NCI-H2227 (cell line): Measurements from ENCODE around the gene TRPV5.

ENCODE experiments used
- DNase-seq: peaks from one replicate; lab custom pipeline; 2025; ENCODE audit not compliant: unreplicated experiment; lab: John Stamatoyannopoulos, UW

The TRPV5 gene

DNA sequence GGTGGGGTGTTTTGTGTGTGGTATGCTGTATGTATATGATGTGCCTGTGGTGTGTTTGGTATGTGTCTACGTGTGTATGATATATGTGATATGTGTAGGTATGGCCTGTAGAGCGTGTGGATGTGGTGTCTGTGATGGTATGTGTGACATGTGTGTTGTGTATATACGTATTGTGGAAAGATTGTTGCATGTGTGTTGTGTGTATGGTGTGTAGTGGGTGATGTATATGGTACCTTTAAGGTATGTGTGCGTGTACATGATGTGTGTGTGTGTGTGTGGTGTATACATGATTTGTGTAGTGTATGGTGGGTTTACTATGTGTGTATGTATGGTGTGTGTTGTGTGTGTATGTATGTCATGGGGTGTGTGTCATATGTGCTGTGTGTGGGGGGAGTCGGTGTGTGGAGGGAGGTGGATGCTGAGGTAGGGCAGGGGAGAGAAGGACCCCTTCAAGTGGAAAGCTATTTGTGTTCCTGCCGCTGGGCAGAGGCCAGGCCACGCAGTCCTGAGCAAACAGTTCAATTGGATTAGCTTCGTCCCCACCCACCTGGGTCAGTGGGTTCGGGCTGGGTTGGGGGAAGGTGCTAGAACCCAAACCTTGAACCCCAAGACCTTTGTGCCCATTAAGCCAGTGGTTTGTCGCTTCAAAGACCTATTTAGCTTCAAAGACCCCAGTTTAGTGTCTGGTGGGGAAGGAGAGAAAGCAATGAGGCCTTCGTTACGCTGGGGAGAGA lies 46.1 kb downstream of the TRPV5 start:
- no peak for DNase-seq

DNA sequence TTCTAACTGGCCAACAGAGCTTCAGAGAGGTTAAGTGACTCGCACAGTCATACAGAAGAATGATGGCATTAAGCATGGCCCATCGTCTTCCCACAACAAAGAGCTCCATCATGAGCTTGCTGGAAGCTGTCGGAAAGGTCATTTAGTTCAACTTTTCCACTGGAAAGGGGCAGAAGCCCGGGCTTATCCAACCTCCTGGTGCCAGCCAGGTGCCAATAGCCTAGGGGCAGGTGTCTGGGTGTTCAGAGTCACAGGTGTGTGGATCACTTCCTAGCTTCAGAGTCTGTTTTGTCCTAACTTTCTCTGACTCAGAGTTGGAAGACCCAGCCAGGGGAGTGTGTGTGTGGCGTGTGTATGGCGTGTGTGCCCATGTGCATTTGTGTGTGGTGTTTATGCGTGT lies 46.7 kb downstream of the TRPV5 start:
- DNase-seq: no peak

DNA sequence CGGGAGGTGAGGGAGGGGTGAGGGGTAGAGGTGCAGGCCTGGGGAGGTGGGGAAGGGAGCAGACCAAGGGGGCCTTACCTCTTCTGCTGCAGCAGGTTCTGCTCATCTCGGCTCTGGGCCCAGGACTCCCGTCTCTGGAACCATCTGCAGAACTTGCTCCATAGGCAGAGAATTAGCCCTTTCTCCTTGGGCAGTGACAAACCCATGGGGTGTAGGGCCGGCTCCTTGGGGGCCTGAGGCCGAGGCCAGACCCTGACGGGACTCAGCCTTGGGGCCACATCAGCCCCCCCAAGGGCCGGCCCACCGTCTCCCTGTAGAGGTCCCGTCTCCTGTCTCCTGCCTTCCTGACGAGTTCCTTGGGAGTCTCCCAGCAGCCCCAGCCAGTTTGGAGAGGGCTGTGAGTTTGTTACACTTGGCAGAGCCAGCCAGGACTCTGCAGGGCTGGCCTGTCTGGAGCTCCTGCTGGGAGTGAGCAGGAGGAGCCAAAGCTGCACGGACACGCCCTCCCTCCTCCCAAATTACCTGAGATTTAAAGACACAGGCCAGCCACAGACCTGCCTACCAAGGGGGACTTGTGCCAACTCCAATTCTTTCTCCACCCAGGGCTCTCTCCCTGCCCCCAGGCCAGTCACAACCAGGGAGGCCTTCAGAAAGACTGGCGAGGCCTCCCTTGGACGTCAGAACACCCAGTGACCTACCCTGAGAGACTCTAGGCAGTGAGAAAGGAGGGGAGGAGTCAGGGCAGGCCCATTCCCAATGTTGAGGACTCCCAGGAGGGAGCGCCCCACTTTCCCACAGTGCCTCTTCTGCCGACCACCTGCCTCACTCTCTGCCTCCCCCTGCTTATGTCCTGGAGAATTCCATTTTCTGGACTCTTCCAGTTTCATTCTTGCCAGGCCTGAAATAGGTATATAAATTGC lies 48.0 kb downstream of the TRPV5 start, which contains the start of gene TRPV6:
TRPV6 (minus strand) TSS at position 435 of the 920 bp plus-strand sequence.
- no peak for DNase-seq

GRCh38 chr7:142884286-142884640 lies 49.3 kb downstream of the TRPV5 start:
- no peak for DNase-seq

DNA sequence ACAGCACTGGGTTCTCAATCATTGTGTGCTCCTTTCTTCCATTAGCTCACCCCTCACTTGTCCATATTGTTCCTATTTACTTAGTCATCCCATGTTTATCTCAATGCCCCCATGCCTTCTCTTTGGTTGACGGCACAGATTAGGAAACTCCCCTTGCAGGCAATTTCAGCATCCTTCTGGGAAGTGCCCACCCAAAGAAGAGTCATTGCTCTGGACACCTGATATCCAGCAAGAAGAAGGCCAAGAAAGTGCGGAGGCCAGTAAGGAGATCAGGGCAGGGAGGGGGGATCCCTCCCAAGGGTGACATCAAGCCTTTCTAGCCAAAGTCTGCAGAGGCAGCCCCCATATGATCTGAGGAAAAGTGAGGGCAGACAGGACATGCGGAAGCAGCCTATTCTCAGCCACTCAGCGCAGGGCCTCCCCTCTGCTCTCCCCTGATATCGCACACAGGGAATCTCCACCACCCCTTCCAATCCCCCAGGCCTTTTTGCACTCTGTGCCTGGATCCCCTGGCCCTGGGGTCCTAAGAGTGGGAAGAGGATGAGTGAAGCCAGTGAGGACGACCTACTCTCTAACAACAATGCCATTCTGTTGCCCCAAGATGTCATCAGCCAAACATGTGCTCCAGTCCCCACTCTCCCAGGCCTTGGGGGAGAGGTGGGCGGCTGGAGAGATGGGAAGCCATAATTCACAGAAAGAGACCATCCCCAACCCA lies 49.8 kb downstream of the TRPV5 start:
- DNase-seq: no peak

DNA sequence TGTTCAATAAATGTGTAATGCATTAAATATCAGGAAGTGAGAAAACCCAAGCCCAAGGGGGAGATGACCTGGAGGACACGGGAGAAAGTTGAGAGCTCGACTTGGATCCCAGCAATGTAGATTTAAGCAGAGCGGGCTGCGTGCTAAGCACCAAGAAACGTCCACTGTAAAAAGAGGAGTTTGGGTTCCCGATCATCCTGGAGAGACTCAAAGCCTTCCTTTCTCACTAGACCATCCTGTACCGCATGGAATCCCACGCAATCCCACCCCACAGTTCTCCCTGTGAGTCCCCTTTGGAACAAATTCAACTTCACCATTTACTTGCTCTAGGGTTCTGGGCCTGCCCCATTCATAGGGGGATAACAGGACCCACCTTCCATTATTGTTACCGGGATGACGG lies 50.4 kb downstream of the TRPV5 start:
- DNase-seq: no peak

GRCh38 chr7:142882338-142882678 lies 51.2 kb downstream of the TRPV5 start:
- no peak for DNase-seq

DNA sequence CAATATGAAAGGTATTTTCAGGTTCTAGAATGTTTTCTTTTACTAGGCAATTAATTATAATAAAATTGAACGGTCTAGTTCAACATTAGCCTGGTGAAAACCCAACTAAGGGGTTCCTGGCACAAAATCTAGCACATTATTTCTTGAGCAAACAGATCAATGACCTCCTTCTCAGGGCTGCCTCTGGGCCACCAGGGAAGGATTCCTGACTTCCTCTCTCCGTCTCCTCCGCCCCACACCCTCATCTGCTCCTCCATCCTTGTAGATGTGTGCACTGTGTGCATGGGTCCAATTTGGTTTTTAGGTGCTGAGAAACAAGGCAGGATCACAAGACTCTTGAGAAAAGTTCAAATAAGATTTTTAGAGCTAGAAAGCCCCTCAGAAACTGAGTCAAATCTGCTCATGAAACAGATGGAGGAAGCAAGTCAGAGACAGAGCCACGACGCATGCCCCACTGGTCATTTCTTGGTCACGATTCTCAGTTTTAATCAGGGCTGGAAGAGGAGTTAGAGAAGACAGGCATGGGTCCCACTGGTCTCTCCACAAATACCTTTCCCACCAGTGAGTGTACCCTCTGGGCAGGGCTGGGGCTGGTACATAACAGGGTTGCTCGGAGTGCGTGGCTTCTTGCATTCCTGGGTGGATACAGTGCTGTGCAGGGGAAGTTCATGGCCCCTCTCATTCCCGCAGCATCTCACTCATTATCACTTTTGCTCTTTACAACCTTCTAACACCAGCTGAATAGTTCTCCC lies 51.8 kb downstream of the TRPV5 start:
- DNase-seq: no peak

DNA sequence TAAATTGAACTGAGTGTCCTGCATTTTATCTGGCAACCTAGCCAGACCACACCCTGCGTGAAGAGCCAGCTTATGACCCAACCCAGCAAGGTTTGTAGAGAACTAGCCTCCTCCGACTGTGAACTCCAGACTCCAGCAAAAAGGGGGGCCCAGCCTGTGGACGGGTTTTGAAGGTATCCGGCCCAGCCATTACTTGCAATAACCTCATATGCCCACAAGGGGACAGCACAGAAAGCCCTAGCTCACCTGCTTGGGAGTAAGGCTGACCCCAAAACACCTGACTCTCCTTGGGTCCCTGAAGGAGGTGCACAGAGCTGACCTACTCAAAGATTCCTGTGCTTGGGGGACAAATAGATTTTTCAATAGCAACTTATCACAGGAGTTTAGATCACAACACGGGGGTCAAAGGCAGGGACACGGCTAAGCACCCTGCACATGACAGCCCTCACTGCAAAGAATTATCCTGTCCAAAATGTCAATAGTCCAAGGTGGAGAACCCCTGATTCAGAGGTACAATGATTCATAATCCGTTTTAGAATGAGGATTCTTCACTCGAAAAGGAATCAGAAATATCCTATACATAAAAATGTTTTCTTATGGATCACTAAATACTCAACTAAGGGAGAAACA lies 52.6 kb downstream of the TRPV5 start:
- DNase-seq: no peak

DNA sequence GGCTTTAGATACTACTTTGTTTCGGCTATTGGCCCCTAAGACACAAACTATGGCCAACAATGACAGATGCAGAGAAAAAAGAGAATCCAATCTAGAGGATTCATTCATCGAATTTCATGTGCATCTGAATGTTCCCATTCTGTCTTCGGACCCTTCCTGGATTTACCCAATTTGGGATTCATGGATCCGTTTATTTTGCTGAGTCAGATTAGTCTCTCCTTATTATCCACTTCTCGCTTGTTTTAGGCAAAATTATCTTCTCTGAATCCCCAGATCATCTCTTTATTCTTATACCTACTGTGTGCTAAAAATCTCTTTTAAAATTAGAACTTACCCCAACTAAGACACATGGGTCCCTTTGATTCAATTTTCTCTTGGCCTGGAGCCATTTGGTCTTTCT lies 54.5 kb downstream of the TRPV5 start:
- no peak for DNase-seq

DNA sequence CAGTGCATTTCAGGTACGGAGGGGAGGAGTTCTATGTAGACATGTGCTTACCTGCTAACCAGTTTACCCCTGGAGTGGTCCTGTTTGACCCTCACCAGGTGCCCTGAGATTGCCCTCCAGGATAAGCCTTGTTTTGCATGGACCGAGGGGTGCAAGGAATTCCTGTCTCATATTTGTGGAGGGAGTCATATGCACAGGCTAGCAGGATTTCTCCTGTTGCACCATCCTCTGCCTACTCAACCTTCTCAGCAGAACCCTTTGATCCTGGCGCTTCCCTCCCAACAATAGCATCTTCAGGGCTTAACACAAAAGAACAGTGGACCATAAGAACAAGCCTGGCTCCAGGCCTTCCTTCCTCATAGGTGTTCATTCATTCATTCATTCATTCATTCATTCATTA lies 55.2 kb downstream of the TRPV5 start:
- no peak for DNase-seq

- no peak for DNase-seq
Measured at GRCh38 chr7:142876991-142877910, 56.3 kb downstream of the TRPV5 start.

GRCh38 chr7:142876236-142876960 lies 57.1 kb downstream of the TRPV5 start:
- no peak for DNase-seq

- no peak for DNase-seq
Measured at GRCh38 chr7:142875456-142875855, 58.1 kb downstream of the TRPV5 start.

DNA sequence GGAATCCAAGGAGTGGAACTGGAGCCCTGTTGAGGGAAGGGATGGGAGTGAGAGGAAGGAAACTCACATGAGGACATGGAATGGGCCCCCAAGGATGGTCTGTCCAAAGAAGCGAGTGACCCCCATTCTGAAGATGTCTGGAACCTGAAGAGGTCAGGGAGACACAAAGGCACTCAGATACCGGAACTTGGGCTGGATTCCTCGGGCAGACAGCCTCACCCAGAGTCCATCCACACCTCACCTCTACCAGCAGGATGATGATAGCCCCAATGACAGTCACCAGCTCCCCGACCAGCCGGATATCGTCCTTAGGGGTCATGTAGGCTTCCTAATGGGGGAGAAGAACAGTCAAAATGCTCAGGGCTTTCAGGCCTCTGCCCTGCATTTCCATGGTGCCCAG lies 58.7 kb downstream of the TRPV5 start:
- DNase-seq: no peak

- DNase-seq: no peak
Measured at GRCh38 chr7:142874409-142874808, 59.1 kb downstream of the TRPV5 start.

GRCh38 chr7:142873871-142874270 lies 59.7 kb downstream of the TRPV5 start:
- DNase-seq: no peak

- no peak for DNase-seq
Measured at GRCh38 chr7:142873281-142873784, 60.2 kb downstream of the TRPV5 start.
